ENCODE results near the gene AKAP7. TPM values are rescaled to one million over a fixed set of nuclear protein-coding genes. Genes with fewer than 3 reads are reported as not detected.

Gene AKAP7
- total and polyA plus RNA-seq, 4 donors: 4.2 to 25.0 (median 8.6) TPM

DNA sequence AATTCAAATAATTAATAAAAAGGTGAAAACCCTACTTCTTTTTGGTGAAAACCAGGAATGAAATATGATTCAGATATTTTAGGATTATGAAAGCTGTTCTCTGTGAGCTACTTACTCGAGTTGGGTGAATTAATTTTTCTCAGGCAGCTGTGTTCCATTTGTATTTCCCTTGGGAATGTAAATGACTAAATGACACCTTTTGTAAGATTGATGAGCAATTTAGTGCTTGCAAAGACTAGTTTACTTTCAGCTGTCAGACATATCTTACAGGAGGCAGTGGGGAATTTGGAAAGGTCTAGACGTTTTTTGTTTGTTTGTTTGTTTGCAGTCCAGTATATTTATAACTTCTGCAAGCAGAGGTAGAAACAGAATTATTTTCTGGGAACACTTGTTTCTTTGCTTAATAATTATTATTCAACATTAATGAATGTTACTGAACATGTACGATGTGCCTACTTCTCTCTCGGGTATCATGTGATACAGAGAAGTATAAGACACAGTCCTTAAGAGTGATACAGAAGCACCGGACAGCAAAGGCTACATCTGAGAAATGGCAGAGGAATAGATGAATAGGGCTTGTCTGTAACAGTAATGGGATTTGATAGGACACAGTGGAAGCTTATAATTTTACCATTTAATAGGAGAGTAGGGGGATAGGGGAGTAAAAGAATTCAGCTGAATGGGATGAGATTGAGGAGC lies 91.3 kb downstream of the AKAP7 start:
- WGBS, 2 donors: 87 to 92% methylated on average over 5 of the region's 5 CpGs
- peaks cover 0 to 3% (median 0%) of the 10 kb centered on the region in 5 donors for H3K4me1 ChIP-seq (ENCODE audit: control insufficient read depth in 5 of 5, insufficient read depth in 5 of 5, low read length in 5 of 5)

DNA sequence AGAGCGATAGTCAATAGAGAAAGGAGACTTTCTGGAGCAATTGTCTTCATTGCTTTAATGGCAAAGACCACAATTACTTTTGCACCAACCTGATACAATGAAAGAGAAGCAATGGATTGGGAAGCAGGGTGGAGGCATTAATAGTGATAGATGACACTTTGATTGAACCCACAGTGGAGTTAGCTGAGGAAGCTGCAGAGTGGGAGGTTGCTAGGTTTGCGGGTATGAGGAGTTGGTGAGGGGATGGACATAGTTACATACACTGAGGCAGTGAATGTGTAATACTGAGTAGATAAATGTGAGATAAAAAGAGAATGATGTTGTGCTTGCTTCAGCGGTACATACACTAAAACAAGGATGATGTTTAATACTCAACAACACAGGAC lies 91.9 kb downstream of the AKAP7 start:
- ATAC-seq (ENCODE audit: insufficient read depth, low FRiP score): no peak
- Histone ChIP-seq H3K9ac (ENCODE audit: insufficient read depth in 1 of 2, low read length in 2 of 2) (no peak overlapping the region), H3K27ac (ENCODE audit: low read depth in 1 of 2, low read length in 1 of 2) (no peak overlapping the region), H3K4me1 (ENCODE audit: control insufficient read depth in 5 of 5, insufficient read depth in 5 of 5, low read length in 5 of 5) (peaks cover 0 to 6% (median 0%) of the 10 kb centered on the region in 5 donors), H3K9me3 (ENCODE audit: control insufficient read depth in 4 of 4, insufficient read depth in 3 of 4, low read length in 3 of 4) (peaks cover 0 to 3% (median 0%) of the 10 kb centered on the region in 4 donors), H3K27me3 (ENCODE audit: control insufficient read depth in 3 of 3, insufficient read depth in 3 of 3, low read length in 2 of 3) (no peaks in the 10 kb centered on the region), H3K4me3 (no peak overlapping the region), H3K36me3 (ENCODE audit: control insufficient read depth in 4 of 4, insufficient read depth in 4 of 4, low read length in 4 of 4) (no peaks in the 10 kb centered on the region)
- DNase-seq: no peak
- WGBS, 2 donors: 98% methylated on average over 3 of the region's 3 CpGs
- TF ChIP-seq, protein P1, sequence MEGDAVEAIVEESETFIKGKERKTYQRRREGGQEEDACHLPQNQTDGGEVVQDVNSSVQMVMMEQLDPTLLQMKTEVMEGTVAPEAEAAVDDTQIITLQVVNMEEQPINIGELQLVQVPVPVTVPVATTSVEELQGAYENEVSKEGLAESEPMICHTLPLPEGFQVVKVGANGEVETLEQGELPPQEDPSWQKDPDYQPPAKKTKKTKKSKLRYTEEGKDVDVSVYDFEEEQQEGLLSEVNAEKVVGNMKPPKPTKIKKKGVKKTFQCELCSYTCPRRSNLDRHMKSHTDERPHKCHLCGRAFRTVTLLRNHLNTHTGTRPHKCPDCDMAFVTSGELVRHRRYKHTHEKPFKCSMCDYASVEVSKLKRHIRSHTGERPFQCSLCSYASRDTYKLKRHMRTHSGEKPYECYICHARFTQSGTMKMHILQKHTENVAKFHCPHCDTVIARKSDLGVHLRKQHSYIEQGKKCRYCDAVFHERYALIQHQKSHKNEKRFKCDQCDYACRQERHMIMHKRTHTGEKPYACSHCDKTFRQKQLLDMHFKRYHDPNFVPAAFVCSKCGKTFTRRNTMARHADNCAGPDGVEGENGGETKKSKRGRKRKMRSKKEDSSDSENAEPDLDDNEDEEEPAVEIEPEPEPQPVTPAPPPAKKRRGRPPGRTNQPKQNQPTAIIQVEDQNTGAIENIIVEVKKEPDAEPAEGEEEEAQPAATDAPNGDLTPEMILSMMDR (IDR thresholded peaks at IDR 0.05; ENCODE audit: control extremely low read depth, extremely low read depth): no peak

More for the DNA sequence above, 91.3 kb downstream of the AKAP7 start:
- Histone ChIP-seq H3K4me3 (no peak overlapping the region), H3K36me3 (ENCODE audit: control insufficient read depth in 4 of 4, insufficient read depth in 4 of 4, low read length in 4 of 4) (no peaks in the 10 kb centered on the region), H3K27me3 (ENCODE audit: control insufficient read depth in 3 of 3, insufficient read depth in 3 of 3, low read length in 2 of 3) (no peaks in the 10 kb centered on the region), H3K9me3 (ENCODE audit: control insufficient read depth in 4 of 4, insufficient read depth in 3 of 4, low read length in 3 of 4) (peaks cover 0 to 3% (median 0%) of the 10 kb centered on the region in 4 donors), H3K9ac (ENCODE audit: insufficient read depth in 1 of 2, low read length in 2 of 2) (no peak overlapping the region), H3K27ac (ENCODE audit: low read depth in 1 of 2, low read length in 1 of 2) (no peak overlapping the region)
- TF ChIP-seq, protein P1 (IDR thresholded peaks at IDR 0.05; ENCODE audit: control extremely low read depth, extremely low read depth): no peak
- ATAC-seq (ENCODE audit: insufficient read depth, low FRiP score) (no peak), DNase-seq (no peak)

GRCh38 chr6:131231103-131231502 lies 95.8 kb downstream of the AKAP7 start:
- no peak for ATAC-seq (ENCODE audit: insufficient read depth, low FRiP score)
- Histone ChIP-seq H3K27me3 (ENCODE audit: control insufficient read depth in 3 of 3, insufficient read depth in 3 of 3, low read length in 2 of 3) (no peaks in the 10 kb centered on the region), H3K4me1 (ENCODE audit: control insufficient read depth in 5 of 5, insufficient read depth in 5 of 5, low read length in 5 of 5) (peaks cover 0 to 6% (median 0%) of the 10 kb centered on the region in 5 donors), H3K36me3 (ENCODE audit: control insufficient read depth in 4 of 4, insufficient read depth in 4 of 4, low read length in 4 of 4) (no peaks in the 10 kb centered on the region), H3K27ac (ENCODE audit: low read depth in 1 of 2, low read length in 1 of 2) (no peak overlapping the region), H3K9me3 (ENCODE audit: control insufficient read depth in 4 of 4, insufficient read depth in 3 of 4, low read length in 3 of 4) (peaks cover 0 to 3% (median 0%) of the 10 kb centered on the region in 4 donors), H3K9ac (ENCODE audit: insufficient read depth in 1 of 2, low read length in 2 of 2) (no peak overlapping the region), H3K4me3 (no peak overlapping the region)
- TF ChIP-seq, protein P1 (IDR thresholded peaks at IDR 0.05; ENCODE audit: control extremely low read depth, extremely low read depth): no peak
- WGBS, 2 donors: 81 to 87% methylated on average over 2 of the region's 2 CpGs
- no peak for DNase-seq

All from lung (tissue), 12 donors.